GM18907 (cell line): Measurements from ENCODE around the gene PIGM.

ENCODE experiments used
- ATAC-seq: cut with Tn5 transposase; IDR thresholded peaks from one replicate; pipeline ENCODE4 v1.9.1; 2021; ENCODE audit warnings: mild to moderate bottlenecking, moderate library complexity; ENCODE audit not compliant: unreplicated experiment

Gene PIGM

GRCh38 chr1:159990005-159990404 is 41.8 kb downstream of the PIGM start:
- ATAC-seq, result no peak

GRCh38 chr1:159989581-159989980 is 42.2 kb downstream of the PIGM start:
- ATAC-seq, result no peak

DNA sequence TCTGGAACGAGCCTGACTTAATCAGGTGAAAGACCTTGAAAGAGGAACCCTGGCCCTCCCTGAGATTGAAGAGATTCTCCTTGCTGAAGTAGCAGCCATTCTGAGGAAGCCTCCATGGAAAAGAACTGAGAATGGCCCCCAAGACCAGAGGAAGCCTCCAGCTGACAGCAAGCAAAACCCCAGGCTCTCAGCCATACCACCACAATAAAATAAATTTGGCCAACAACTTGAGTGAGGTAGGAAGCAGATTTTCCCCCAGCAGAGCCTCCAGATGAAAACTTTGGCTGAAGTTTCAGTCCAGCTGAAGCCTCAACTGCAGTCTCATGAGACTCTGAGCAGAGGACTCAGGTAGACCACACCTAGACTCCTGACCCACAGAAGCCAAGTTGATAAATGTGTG is 43.8 kb downstream of the PIGM start:
- ATAC-seq, result no peak

GRCh38 chr1:159987186-159987585 is 44.6 kb downstream of the PIGM start:
- no peak for ATAC-seq

DNA sequence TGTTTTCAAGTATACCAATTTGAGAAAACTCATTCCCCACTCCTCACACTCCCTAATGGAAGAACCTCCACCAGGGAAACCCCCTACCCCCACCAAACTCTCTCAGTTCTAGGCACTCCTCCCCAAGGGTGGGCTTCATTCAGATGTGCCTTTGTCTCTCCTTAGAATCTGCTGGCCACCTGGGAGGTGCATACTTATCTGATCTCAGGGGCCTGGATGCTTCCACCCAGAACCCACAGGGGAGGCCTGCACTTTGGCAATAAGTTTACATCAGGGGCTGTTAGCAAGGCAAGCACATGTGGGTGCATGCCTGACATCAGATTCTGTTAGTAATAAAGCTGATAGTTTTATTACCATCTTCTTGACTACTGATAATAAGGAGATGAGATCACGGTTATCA is 45.3 kb downstream of the PIGM start:
- ATAC-seq, result no peak

GRCh38 chr1:159986093-159986492 is 45.7 kb downstream of the PIGM start:
- ATAC-seq, result no peak

GRCh38 chr1:159985473-159985872 is 46.3 kb downstream of the PIGM start:
- no peak for ATAC-seq

DNA sequence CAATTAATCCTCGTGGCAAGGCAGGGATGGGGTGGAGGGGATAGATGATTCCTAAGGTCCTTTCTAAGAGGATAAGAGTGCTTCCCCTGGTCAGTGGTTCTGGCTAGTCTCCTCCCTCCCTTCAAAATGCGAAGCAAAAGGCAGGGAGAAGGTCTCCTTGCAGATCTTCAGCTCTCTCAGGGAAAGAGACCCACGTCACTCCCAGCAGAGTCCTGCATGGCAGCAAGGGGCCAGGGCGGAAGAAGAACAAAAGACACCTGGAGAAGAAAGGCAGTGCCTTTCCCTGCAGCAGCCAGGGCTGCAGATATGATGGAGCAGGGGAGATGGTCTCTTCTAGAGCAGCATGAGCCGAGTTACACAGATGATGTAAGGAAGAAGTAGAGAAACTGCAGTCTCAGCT is 48.1 kb downstream of the PIGM start:
- ATAC-seq, result no peak

- no peak for ATAC-seq
These were observed 49.5 kb downstream of the PIGM start for GRCh38 chr1:159982280-159982679.

- no peak for ATAC-seq
These were observed 50.3 kb downstream of the PIGM start for GRCh38 chr1:159981351-159982055.

DNA sequence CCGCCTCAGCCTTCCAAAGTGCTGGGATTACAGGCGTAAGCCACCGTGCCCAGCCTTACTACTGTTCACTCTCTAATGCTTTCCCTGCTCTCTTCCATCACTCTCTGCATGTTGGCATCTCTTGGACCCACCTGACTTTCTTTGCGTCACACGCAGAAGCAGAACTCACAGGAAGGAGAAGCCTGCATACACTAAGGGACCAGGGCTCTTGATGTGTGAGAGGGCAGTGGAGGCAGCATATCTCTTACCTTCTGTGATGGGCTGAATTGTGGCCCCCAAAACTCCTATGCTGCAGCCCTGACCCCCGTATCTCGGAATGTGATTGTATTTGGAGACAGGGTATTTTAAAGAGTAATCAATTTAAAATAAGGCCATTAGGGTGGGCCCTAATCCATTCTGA is 51.0 kb downstream of the PIGM start:
- ATAC-seq, result no peak

- no peak for ATAC-seq
These were observed 51.7 kb downstream of the PIGM start for GRCh38 chr1:159980076-159980475.

DNA sequence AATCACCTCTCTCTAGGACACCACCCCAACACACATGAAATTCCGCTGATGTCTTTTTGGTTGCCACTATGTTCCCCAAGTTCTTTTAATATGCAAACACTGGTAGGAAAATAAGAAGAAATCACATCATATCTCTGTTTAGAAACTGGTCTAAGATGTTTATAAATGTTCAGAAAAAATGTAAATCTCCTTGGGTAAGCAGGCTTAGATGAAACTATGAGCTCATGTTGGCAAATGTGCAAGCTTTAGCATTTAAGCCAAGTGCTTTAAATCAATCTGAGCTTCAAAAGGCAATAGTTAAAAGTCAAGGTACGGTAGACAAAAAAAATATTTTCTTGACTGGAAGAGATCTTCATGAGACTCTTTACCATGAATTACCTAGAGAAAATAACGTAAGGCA is 52.5 kb downstream of the PIGM start:
- no peak for ATAC-seq

DNA sequence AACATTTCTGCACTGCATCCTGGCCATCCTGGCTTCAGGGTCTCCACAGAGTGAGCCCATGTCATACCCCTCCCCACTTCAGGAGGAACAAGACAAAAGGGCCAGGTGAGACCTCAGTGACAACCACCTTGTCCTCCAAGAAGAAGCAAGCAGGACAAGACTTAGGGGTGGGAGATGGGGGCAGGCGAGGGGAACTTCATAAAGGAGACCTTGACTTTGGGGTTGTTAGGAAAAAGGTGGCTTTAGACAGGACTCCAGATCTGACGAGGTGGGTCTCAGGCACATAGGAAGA is 53.7 kb downstream of the PIGM start:
- no peak for ATAC-seq

DNA sequence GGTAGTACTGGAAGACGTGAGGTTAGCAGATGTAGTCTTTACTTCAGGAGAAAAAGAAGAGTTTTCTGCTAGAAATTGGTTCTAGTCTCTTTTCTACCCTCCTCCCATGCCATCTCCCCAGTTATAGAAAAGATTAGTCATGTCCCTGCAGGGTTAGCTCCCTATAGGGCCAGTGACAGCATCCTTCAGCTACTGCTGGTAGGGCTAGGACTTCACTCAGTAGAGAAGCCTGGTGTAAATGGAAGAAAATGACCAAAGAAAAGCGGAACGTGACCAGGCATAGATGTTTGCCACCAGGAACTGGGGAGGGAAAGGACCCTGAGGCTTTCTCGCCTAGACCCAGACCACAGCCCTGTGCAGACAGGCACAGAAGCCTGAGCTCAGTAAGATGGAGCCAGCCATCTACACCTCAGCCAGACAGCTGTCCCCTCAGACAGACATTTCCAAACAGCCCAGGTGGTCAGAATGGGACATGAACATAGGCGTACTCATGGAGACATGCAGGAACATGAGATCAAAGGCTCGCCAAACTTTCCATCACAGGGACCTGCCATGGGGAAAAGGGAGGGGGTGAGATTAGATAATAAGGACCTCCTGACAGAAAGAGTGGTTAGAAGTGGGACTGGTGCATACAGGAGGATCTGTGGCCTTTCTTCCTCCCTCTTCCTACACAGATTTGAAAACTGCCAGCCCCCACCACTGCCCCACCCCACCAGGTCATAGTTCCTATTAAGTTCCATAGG is 54.3 kb downstream of the PIGM start:
- no peak for ATAC-seq
